K562 (cell line): ENCODE measurements around the gene SLC1A5. TPM values are rescaled to one million over a fixed set of nuclear protein-coding genes. Genes with fewer than 3 reads are reported as not detected.

Experiments used
- EHMT2 ChIP-seq: fragments of 450-650 bp; IDR thresholded peaks from 2 replicates; pipeline ENCODE4 v1.6.1; 2018; ENCODE audit warnings: antibody characterized with exemption
- ELF2 ChIP-seq: fragments of 250-450 bp; sonication (Bioruptor Pico); IDR thresholded peaks from 2 replicates; pipeline ENCODE4 v1.5.0; 2021; ENCODE audit warnings: mild to moderate bottlenecking
- FOXK1 ChIP-seq: sonication (generic); formaldehyde crosslinking; IDR thresholded peaks from 2 replicates; pipeline ENCODE4 v1.8.0; 2022; ENCODE audit warnings: missing genetic modification reagents, mild to moderate bottlenecking, borderline replicate concordance
- FUS ChIP-seq: fragments of 200-400 bp; formaldehyde crosslinking; optimal IDR thresholded peaks from 2 replicates; pipeline ENCODE3; 2017; ENCODE audit warnings: low read depth, low read length
- HMG20B ChIP-seq: fragments of 250-450 bp; sonication (Bioruptor Pico); IDR thresholded peaks from 2 replicates; pipeline ENCODE4 v1.5.0; 2021; ENCODE audit warnings: mild to moderate bottlenecking
- JUN ChIP-seq, 2 experiments: sonication (generic) in 1 of 2; formaldehyde crosslinking in 1 of 2; IDR thresholded peaks; 2 replicates each; pipeline versions ENCODE4 v1.6.1 to v1.8.0; 2012 to 2022; ENCODE audit warnings: borderline replicate concordance in 2 of 2, mild to moderate bottlenecking in 2 of 2, improper control_type of control experiment in 1 of 2, low read depth in 1 of 2, low read length in 1 of 2, missing genetic modification reagents in 1 of 2
- MTF1 ChIP-seq: fragments of 250-450 bp; sonication (Bioruptor Pico); IDR thresholded peaks from 2 replicates; pipeline ENCODE4 v1.9.0; 2021; ENCODE audit warnings: moderate library complexity, mild to moderate bottlenecking, inconsistent platforms, borderline replicate concordance
- POLR3G ChIP-seq: IDR thresholded peaks from 2 replicates; pipeline ENCODE4 v1.6.1; 2011; ENCODE audit not compliant: insufficient read length, insufficient replicate concordance; ENCODE audit errors: extremely low read depth
- POU5F1 ChIP-seq: fragments of 150-350 bp; IDR thresholded peaks from 2 replicates; pipeline ENCODE4 v1.6.1; 2014; ENCODE audit warnings: borderline replicate concordance, low read length, low read depth, mild to moderate bottlenecking; ENCODE audit not compliant: partially characterized antibody
- RFX7 ChIP-seq: fragments of 250-450 bp; sonication (Bioruptor Pico); IDR thresholded peaks from 2 replicates; pipeline ENCODE4 v1.5.1; 2021; ENCODE audit warnings: mild to moderate bottlenecking
- SLC30A9 ChIP-seq: fragments of 250-450 bp; sonication (Bioruptor Pico); IDR thresholded peaks from 2 replicates; pipeline ENCODE4 v1.8.0; 2022; ENCODE audit warnings: mild to moderate bottlenecking, moderate library complexity
- U2AF1 ChIP-seq: fragments of 200-400 bp; formaldehyde crosslinking; optimal IDR thresholded peaks from 2 replicates; pipeline ENCODE3; 2017; ENCODE audit warnings: mild to moderate bottlenecking, low read depth, low read length, moderate library complexity
- ZFP30 ChIP-seq: fragments of 250-450 bp; sonication (Bioruptor Pico); IDR thresholded peaks from 2 replicates; pipeline ENCODE4 v1.8.0; 2022; ENCODE audit warnings: moderate library complexity, mild to moderate bottlenecking, inconsistent platforms, borderline replicate concordance
- ZHX1 ChIP-seq: fragments of 150-350 bp; conservative IDR thresholded peaks from 2 replicates; pipeline ENCODE4 v1.6.1; 2014; ENCODE audit warnings: low read length
- ZNF239 ChIP-seq: fragments of 250-450 bp; sonication (Bioruptor Pico); IDR thresholded peaks from 2 replicates; pipeline ENCODE4 v1.4.0; 2020; ENCODE audit warnings: mild to moderate bottlenecking
- ZNF311 ChIP-seq: fragments of 250-450 bp; sonication (Bioruptor Pico); IDR thresholded peaks from 2 replicates; pipeline ENCODE4 v1.4.0; 2020; ENCODE audit warnings: mild to moderate bottlenecking, moderate library complexity
- ZNF740 ChIP-seq, 3 experiments: fragments of 200-800 bp in 1 of 3; sonication (Bioruptor generic) in 1 of 3; sonication (generic) in 1 of 3; formaldehyde crosslinking in 1 of 3; IDR thresholded peaks; 2 replicates each; pipeline versions ENCODE4 v1.6.1 to v1.8.0; 2016 to 2022; ENCODE audit warnings: mild to moderate bottlenecking in 2 of 3, missing compliant biosample characterization in 2 of 3, missing genetic modification characterization in 2 of 3, missing genetic modification reagents in 1 of 3
- polyA plus RNA-seq, 8 experiments: library from polyadenylated mRNA; depleted of rRNA in 4 of 8; stranded (reverse) in 5 of 8; unstranded in 3 of 8; fragments of >200 nt; fragmentation: Nextera tagmentation in 2 of 8; fragmentation: Illumina TruSeq in 1 of 8; extraction: Ambion mirVana in 2 of 8; extraction: Trizol in 1 of 8; gene quantifications; 2 replicates each; pipeline versions ENCODE4 v1.2.1 to v1.2.3, GENCODE V29; 2011 to 2014; ENCODE audit warnings: inconsistent platforms in 1 of 8, missing spikeins in 1 of 8
- total RNA-seq, 7 experiments: library from RNA; depleted of rRNA in 6 of 7; stranded (reverse); fragments of >200 nt in 6 of 7; fragmentation: Illumina TruSeq in 2 of 7; extraction: Trizol in 2 of 7; gene quantifications; 2 replicates each; pipeline versions ENCODE4 v1.2.1 to v1.2.3, GENCODE V29; 2011 to 2021; ENCODE audit warnings: low replicate concordance in 1 of 7
- TF ChIP-seq, protein P1 (sequence below): fragments of 250-450 bp; sonication (Bioruptor Pico); IDR thresholded peaks from 2 replicates; pipeline ENCODE4 v1.4.0; 2020; ENCODE audit warnings: mild to moderate bottlenecking
- TF ChIP-seq, protein P2 (sequence below): fragments of 450-650 bp; conservative IDR thresholded peaks from 2 replicates; pipeline ENCODE4 v1.6.1; 2016; ENCODE audit warnings: missing genetic modification characterization, low read depth, mild to moderate bottlenecking, control low read depth, missing compliant biosample characterization
- TF ChIP-seq, protein P3 (sequence below): fragments of 250-450 bp; sonication (Bioruptor Pico); IDR thresholded peaks from 2 replicates; pipeline ENCODE4 v1.4.0; 2020

Gene SLC1A5
- total and polyA plus RNA-seq, 9 of the 15 experiments (the other 6 are each of a cell fraction or from before 2014, with no cell fraction given) = 31.2 to 417 (median 134) TPM

- TF ChIP-seq ZNF740 (CRISPR knock-in tag; IDR thresholded peaks at IDR 0.05) (no peak), ZNF740 (tag; IDR thresholded peaks at IDR 0.05) (no peak), FOXK1 (CRISPR knock-in tag) (no peak), HMG20B (CRISPR knock-in tag) (no peak), ZNF311 (CRISPR knock-in tag) (no peak), SLC30A9 (no peak), ELF2 (CRISPR knock-in tag) (no peak), ZHX1 (no peak), FUS (no peak), EHMT2 (no peak), U2AF1 (no peak), RFX7 (CRISPR knock-in tag) (0 out of 2 replicates have a peak, but pooled peaks have one; percentile 49), JUN (IDR thresholded peaks at IDR 0.05; ENCODE audit: borderline replicate concordance, low read depth, low read length) (peak; percentile 63; the same call in 1 of the 2 replicates), JUN (CRISPR knock-in tag; IDR thresholded peaks at IDR 0.05; ENCODE audit: borderline replicate concordance) (no peak), POLR3G (no peak), ZNF239 (CRISPR knock-in tag) (no peak), ZFP30 (CRISPR knock-in tag) (no peak), MTF1 (CRISPR knock-in tag) (no peak), POU5F1 (no peak)
- TF ChIP-seq, protein P1, sequence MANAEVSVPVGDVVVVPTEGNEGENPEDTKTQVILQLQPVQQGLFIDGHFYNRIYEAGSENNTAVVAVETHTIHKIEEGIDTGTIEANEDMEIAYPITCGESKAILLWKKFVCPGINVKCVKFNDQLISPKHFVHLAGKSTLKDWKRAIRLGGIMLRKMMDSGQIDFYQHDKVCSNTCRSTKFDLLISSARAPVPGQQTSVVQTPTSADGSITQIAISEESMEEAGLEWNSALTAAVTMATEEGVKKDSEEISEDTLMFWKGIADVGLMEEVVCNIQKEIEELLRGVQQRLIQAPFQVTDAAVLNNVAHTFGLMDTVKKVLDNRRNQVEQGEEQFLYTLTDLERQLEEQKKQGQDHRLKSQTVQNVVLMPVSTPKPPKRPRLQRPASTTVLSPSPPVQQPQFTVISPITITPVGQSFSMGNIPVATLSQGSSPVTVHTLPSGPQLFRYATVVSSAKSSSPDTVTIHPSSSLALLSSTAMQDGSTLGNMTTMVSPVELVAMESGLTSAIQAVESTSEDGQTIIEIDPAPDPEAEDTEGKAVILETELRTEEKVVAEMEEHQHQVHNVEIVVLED = no peak
- TF ChIP-seq, protein P2, sequence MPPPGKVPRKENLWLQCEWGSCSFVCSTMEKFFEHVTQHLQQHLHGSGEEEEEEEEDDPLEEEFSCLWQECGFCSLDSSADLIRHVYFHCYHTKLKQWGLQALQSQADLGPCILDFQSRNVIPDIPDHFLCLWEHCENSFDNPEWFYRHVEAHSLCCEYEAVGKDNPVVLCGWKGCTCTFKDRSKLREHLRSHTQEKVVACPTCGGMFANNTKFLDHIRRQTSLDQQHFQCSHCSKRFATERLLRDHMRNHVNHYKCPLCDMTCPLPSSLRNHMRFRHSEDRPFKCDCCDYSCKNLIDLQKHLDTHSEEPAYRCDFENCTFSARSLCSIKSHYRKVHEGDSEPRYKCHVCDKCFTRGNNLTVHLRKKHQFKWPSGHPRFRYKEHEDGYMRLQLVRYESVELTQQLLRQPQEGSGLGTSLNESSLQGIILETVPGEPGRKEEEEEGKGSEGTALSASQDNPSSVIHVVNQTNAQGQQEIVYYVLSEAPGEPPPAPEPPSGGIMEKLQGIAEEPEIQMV (tag) = no peak
- TF ChIP-seq, protein P3, sequence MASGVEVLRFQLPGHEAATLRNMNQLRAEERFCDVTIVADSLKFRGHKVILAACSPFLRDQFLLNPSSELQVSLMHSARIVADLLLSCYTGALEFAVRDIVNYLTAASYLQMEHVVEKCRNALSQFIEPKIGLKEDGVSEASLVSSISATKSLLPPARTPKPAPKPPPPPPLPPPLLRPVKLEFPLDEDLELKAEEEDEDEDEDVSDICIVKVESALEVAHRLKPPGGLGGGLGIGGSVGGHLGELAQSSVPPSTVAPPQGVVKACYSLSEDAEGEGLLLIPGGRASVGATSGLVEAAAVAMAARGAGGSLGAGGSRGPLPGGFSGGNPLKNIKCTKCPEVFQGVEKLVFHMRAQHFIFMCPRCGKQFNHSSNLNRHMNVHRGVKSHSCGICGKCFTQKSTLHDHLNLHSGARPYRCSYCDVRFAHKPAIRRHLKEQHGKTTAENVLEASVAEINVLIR (CRISPR knock-in tag) = no peak
These were observed 57.3 kb downstream of the SLC1A5 start (continued) for GRCh38 chr19:46731007-46731501.
